Measurements from ENCODE around the gene PRKD1. TPM values are rescaled to one million over a fixed set of nuclear protein-coding genes. Genes with fewer than 3 reads are reported as not detected.

PRKD1 gene
- total and polyA plus RNA-seq, 2 of the 13 experiments (the other 11 are each of a cell fraction or from before 2014, with no cell fraction given), result 0.22 to 1.3 TPM

- TF ChIP-seq ELK4 (CRISPR knock-in tag; IDR thresholded peaks at IDR 0.05; ENCODE audit: borderline replicate concordance), result no peak
- no peak for TF ChIP-seq ZNF773 (CRISPR knock-in tag; IDR thresholded peaks at IDR 0.05; ENCODE audit: borderline replicate concordance)
- TF ChIP-seq ZNF598 (CRISPR knock-in tag; IDR thresholded peaks at IDR 0.05; ENCODE audit: borderline replicate concordance), result no peak
- TF ChIP-seq ZNF180 (CRISPR knock-in tag; IDR thresholded peaks at IDR 0.05; ENCODE audit: borderline replicate concordance, low read depth), result no peak
- TF ChIP-seq ZNF678 (CRISPR knock-in tag; IDR thresholded peaks at IDR 0.05), result no peak
- no peak for TF ChIP-seq GABPB1 (CRISPR knock-in tag; IDR thresholded peaks at IDR 0.05)
- no peak for TF ChIP-seq GATAD1 (CRISPR knock-in tag; IDR thresholded peaks at IDR 0.05)
- no peak for TF ChIP-seq ZNF616 (CRISPR knock-in tag; IDR thresholded peaks at IDR 0.05; ENCODE audit: low read depth)
Measured at GRCh38 chr14:29618323-29619067, 309.2 kb downstream of the PRKD1 start (continued).

GRCh38 chr14:29616922-29617321 lies 310.7 kb downstream of the PRKD1 start:
- no peak overlapping the region for H3K9ac ChIP-seq (ENCODE audit: insufficient read depth, low read depth, low read length)
- H3K27me3 ChIP-seq (ENCODE audit: control insufficient read depth in 1 of 2, insufficient read depth in 2 of 2, low read length in 2 of 2), result no peaks in the 10 kb centered on the region
- no peak overlapping the region for H3K4me2 ChIP-seq (ENCODE audit: low read depth, low read length)
- no peaks in the 10 kb centered on the region for H3K79me2 ChIP-seq (ENCODE audit: insufficient read depth, low read length)
- in situ Hi-C loops (cut with HindIII; ENCODE audit: extremely low pct_ligation_motif_present, low pct_unique_long_range_greater_than_20kb) (no loop called here), intact Hi-C loops (cut with micrococcal nuclease; ENCODE audit: unreplicated experiment) (no loop called here)
- ChIA-PET CTCF (ENCODE audit: low intra/inter-chr PET ratio, low total read pairs) (no interaction called here), POLR2A (no interaction called here)
- no peak overlapping the region for H2AFZ ChIP-seq (ENCODE audit: low read length)
- no peaks in the 10 kb centered on the region for H4K20me1 ChIP-seq (ENCODE audit: insufficient read depth, low read length)
- H3K4me3 ChIP-seq (replicated peaks in 1 of 3; ENCODE audit: insufficient read depth in 1 of 3, low read depth in 2 of 3, low read length in 3 of 3), result no peak overlapping the region
- no peaks in the 10 kb centered on the region for H3K36me3 ChIP-seq (replicated peaks in 1 of 2; ENCODE audit: control insufficient read depth in 1 of 2, insufficient read depth in 2 of 2, low read length in 2 of 2)
- FAIRE-seq (no peak), ATAC-seq (no peak), DNase-seq (ENCODE audit: low spot score) (no peak)
- peaks cover 68% of the 10 kb centered on the region for H3K9me3 ChIP-seq (ENCODE audit: low read length)
- no peak overlapping the region for H3K27ac ChIP-seq (ENCODE audit: extremely low read length, insufficient read depth, low read length)
- BruUV-seq (replicated peaks), result no TSS peak
- no peaks in the 10 kb centered on the region for H3K4me1 ChIP-seq (ENCODE audit: insufficient read depth, low read length)
- no peak for TF ChIP-seq ARID5B (CRISPR knock-in tag; IDR thresholded peaks at IDR 0.05)
- TF ChIP-seq NR2F6 (IDR thresholded peaks at IDR 0.05), result no peak
- TF ChIP-seq NR2F6 (CRISPR knock-in tag; IDR thresholded peaks at IDR 0.05), result no peak
- no peak for TF ChIP-seq ZNF281 (CRISPR knock-in tag; IDR thresholded peaks at IDR 0.05; ENCODE audit: borderline replicate concordance)
- no peak for TF ChIP-seq ZNF17 (CRISPR knock-in tag; IDR thresholded peaks at IDR 0.05)
- no peak for TF ChIP-seq ATF7-NPFF (CRISPR knock-in tag; IDR thresholded peaks at IDR 0.05; ENCODE audit: low read depth)
- TF ChIP-seq TARDBP (CRISPR knock-in tag; IDR thresholded peaks at IDR 0.05), result no peak

Data from HepG2 (cell line).